HL-60 (cell line): ENCODE results near the gene KRTAP5-4.

ENCODE experiments used
- POLR2AphosphoS5 ChIP-seq: IDR thresholded peaks from 2 replicates; pipeline ENCODE4 v1.6.1; 2012; ENCODE audit warnings: low read depth
- TF ChIP-seq, protein P1 (sequence below): IDR thresholded peaks from one replicate; pipeline ENCODE4 v1.5.1; 2011; ENCODE audit warnings: low read length, control low read depth, inconsistent platforms; ENCODE audit not compliant: insufficient read depth

DNA sequence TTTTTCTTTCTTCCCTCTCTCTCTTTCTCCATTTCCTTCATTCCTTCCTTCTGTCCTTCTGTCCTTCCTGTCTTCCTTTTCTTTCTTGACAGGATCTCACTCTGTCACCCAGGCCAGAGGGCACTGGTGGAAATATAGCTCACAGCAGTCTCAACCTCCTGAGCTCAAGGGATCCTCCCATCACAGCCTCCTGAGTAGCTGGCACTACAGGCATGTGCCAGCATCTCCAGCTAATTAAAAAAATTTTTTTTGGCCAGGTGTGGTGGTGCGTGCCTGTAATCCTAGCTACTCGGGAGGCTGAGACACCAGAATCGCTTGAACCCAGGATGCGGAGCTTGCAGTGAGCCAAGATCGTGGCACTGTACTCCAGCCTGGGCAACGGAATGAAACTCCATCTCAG is 45.1 kb downstream of the KRTAP5-4 start:
- TF ChIP-seq, protein P1, sequence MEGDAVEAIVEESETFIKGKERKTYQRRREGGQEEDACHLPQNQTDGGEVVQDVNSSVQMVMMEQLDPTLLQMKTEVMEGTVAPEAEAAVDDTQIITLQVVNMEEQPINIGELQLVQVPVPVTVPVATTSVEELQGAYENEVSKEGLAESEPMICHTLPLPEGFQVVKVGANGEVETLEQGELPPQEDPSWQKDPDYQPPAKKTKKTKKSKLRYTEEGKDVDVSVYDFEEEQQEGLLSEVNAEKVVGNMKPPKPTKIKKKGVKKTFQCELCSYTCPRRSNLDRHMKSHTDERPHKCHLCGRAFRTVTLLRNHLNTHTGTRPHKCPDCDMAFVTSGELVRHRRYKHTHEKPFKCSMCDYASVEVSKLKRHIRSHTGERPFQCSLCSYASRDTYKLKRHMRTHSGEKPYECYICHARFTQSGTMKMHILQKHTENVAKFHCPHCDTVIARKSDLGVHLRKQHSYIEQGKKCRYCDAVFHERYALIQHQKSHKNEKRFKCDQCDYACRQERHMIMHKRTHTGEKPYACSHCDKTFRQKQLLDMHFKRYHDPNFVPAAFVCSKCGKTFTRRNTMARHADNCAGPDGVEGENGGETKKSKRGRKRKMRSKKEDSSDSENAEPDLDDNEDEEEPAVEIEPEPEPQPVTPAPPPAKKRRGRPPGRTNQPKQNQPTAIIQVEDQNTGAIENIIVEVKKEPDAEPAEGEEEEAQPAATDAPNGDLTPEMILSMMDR, result no peak
- no peak for TF ChIP-seq POLR2AphosphoS5
